Keratinocyte (primary cell): ENCODE results near the gene HENMT1. TPM values are rescaled to one million over a fixed set of nuclear protein-coding genes. Genes with fewer than 3 reads are reported as not detected.

ENCODE experiments used
- DNase-seq: peaks from one replicate; pipeline ENCODE4 v3.0.0-alpha.2; 2011; ENCODE audit warnings: low read depth, missing footprints, low spot score
- FAIRE-seq: peaks from 2 replicates; lab custom pipeline; 2011; peaks lifted over from hg19 to GRCh38; lab: Jason Lieb, UNC
- H2AFZ ChIP-seq: 2 replicates; pipeline ENCODE4 v1.6.0; 2012; ENCODE audit warnings: low read length, control low read depth, inconsistent platforms; ENCODE audit not compliant: control insufficient read depth
- H3K27ac ChIP-seq: 2 replicates; pipeline ENCODE4 v1.5.1; 2011; ENCODE audit warnings: low read length; ENCODE audit not compliant: control insufficient read depth, insufficient read depth
- H3K27me3 ChIP-seq: 3 replicates; pipeline ENCODE4 v1.6.0; 2011; ENCODE audit warnings: low read length; ENCODE audit not compliant: control insufficient read depth, insufficient read depth; ENCODE audit errors: extremely low read depth
- H3K36me3 ChIP-seq, 2 experiments: 2 replicates in 1 of 2; 3 replicates in 1 of 2; pipeline ENCODE4 v1.5.1; 2011; ENCODE audit warnings: low read length in 2 of 2, mild to moderate bottlenecking in 1 of 2; ENCODE audit not compliant: control insufficient read depth in 2 of 2, insufficient read depth in 2 of 2; ENCODE audit errors: extremely low read depth in 1 of 2
- H3K4me1 ChIP-seq: 3 replicates; pipeline ENCODE4 v1.5.1; 2011; ENCODE audit warnings: low read length; ENCODE audit not compliant: control insufficient read depth, insufficient read depth; ENCODE audit errors: extremely low read depth
- H3K4me2 ChIP-seq: 3 replicates; pipeline ENCODE4 v1.6.0; 2011; ENCODE audit warnings: low read depth, low read length; ENCODE audit not compliant: control insufficient read depth, insufficient read depth; ENCODE audit errors: extremely low read depth
- H3K4me3 ChIP-seq, 3 experiments: fragments of 200-600 bp in 1 of 3; sonication (generic) in 1 of 3; 2 replicates in 2 of 3; 3 replicates in 1 of 3; pipeline ENCODE4 v1.5.1; 2011 to 2016; ENCODE audit warnings: low read length in 3 of 3, mild to moderate bottlenecking in 3 of 3, control low read depth in 2 of 3, inconsistent platforms in 1 of 3, low read depth in 1 of 3, mixed read lengths in 1 of 3, mixed run types in 1 of 3, moderate library complexity in 1 of 3; ENCODE audit not compliant: control insufficient read depth in 2 of 3, insufficient read depth in 2 of 3; ENCODE audit errors: extremely low read depth in 1 of 3
- H3K79me2 ChIP-seq: 2 replicates; pipeline ENCODE4 v1.6.0; 2012; ENCODE audit warnings: low read length; ENCODE audit not compliant: control insufficient read depth, insufficient read depth
- H3K9ac ChIP-seq: 3 replicates; pipeline ENCODE4 v1.6.0; 2011; ENCODE audit warnings: low read length; ENCODE audit not compliant: control insufficient read depth, insufficient read depth; ENCODE audit errors: extremely low read depth
- H3K9me1 ChIP-seq: 3 replicates; pipeline ENCODE4 v1.6.0; 2011; ENCODE audit warnings: low read length; ENCODE audit not compliant: control insufficient read depth, insufficient read depth; ENCODE audit errors: extremely low read depth
- H3K9me3 ChIP-seq: 2 replicates; pipeline ENCODE4 v1.5.1; 2012; ENCODE audit warnings: low read depth, low read length; ENCODE audit not compliant: control insufficient read depth
- H4K20me1 ChIP-seq: 3 replicates; pipeline ENCODE4 v1.6.0; 2011; ENCODE audit warnings: low read length; ENCODE audit not compliant: control insufficient read depth, insufficient read depth; ENCODE audit errors: extremely low read depth
- CTCF ChIP-seq, 3 experiments: IDR thresholded peaks in 1 of 3; conservative IDR thresholded peaks in 1 of 3; optimal IDR thresholded peaks in 1 of 3; 2 replicates in 2 of 3; 3 replicates in 1 of 3; pipeline versions ENCODE3 to v1.5.1; 2011; ENCODE audit warnings: low read length in 3 of 3, mild to moderate bottlenecking in 3 of 3, moderate library complexity in 2 of 3, control low read depth in 1 of 3, inconsistent platforms in 1 of 3; ENCODE audit not compliant: insufficient read depth in 2 of 3; ENCODE audit errors: extremely low read depth in 1 of 3
- EZH2 ChIP-seq: IDR thresholded peaks from one replicate; pipeline ENCODE4 v1.6.1; 2012; ENCODE audit warnings: inconsistent platforms, mild to moderate bottlenecking, low read length, moderate library complexity
- dilution Hi-C: fragments of 300-500 bp; cut with MboI; formaldehyde crosslinking; loops from one replicate; pipeline ENCODE4 v1.7.0; 2020; ENCODE audit warnings: low sequenced_read_pairs; ENCODE audit not compliant: extremely low pct_ligation_motif_present
- polyA plus RNA-seq, 5 experiments: library from polyadenylated mRNA; depleted of rRNA in 3 of 5; stranded (reverse) in 3 of 5; stranded (forward) in 1 of 5; unstranded in 1 of 5; fragments of >200 nt; gene quantifications; 1 replicate in 1 of 5; 2 replicates in 3 of 5; 3 replicates in 1 of 5; pipeline versions ENCODE4 v1.2.1 to v1.2.3, GENCODE V29; 2011 to 2012; ENCODE audit warnings: missing spikeins in 2 of 5, low read depth in 1 of 5, low replicate concordance in 1 of 5

Gene HENMT1
- polyA plus RNA-seq, 1 donor (not counting 4 experiments of a cell fraction or from before 2014, with no cell fraction given), result 1.7 TPM

GRCh38 chr1:108663074-108663473 lies 2.2 kb upstream of the HENMT1 start:
- FAIRE-seq (no peak), DNase-seq (no peak)
- dilution Hi-C loops, result no loop called here
- Histone ChIP-seq H4K20me1 (no peaks in the 10 kb centered on the region), H3K27me3 (no peaks in the 10 kb centered on the region), H3K9me1 (no peaks in the 10 kb centered on the region), H3K4me3 (no peak overlapping the region), H3K27ac (no peak overlapping the region), H3K9ac (no peak overlapping the region), H3K4me2 (no peak overlapping the region), H3K36me3 (no peaks in the 10 kb centered on the region), H3K4me1 (peaks cover 3% of the 10 kb centered on the region), H3K79me2 (no peaks in the 10 kb centered on the region), H2AFZ (no peak overlapping the region), H3K9me3 (no peaks in the 10 kb centered on the region)
- TF ChIP-seq CTCF (optimal IDR thresholded peaks at IDR 0.05 in 1 of 3, IDR thresholded peaks at IDR 0.05 in 1 of 3, conservative IDR thresholded peaks at IDR 0.05 in 1 of 3; ENCODE audit: extremely low read depth in 1 of 3, insufficient read depth in 2 of 3, low read length in 3 of 3) (no peak), EZH2 (no peak)

DNA sequence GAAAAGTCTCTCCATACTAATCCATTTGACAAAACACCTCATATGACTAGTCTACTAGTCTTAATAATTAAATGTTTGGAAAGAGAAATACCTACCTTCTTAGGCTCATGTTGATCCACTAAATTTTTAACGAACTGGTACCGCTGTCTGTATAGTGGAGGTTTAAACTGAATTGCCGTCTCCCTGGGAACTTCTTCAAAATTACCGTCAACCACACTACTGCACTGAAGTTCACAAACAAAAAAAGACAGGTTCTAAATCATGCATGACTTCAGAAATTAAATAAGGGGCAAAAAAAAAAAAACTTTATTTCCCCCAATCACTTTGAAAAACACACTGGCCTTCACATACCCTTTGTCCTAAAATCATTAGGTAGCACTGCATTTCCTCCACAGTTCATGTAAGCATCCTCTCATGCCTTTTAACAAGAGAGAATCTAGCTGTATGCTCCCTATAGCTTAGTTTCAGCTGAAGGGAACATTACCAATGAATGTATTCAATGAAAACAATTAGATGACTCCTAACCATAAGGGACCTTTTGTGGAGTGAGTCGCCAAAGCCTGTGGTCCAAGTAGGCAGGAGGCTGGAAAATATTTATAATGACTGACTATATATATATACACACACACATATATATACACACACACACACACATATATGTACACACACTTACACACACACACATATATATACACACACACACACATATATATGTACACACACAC lies 3.4 kb downstream of the HENMT1 start:
- H3K36me3 ChIP-seq, result no peaks in the 10 kb centered on the region
- no peak overlapping the region for H3K4me2 ChIP-seq
- FAIRE-seq, result no peak
- dilution Hi-C loops, result no loop called here
- no peak overlapping the region for H3K4me3 ChIP-seq
- no peaks in the 10 kb centered on the region for H3K79me2 ChIP-seq
- no peaks in the 10 kb centered on the region for H3K9me1 ChIP-seq
- H2AFZ ChIP-seq, result no peak overlapping the region
- H3K4me1 ChIP-seq, result peaks cover 3% of the 10 kb centered on the region
- no peaks in the 10 kb centered on the region for H4K20me1 ChIP-seq
- H3K9me3 ChIP-seq, result no peaks in the 10 kb centered on the region
- H3K27me3 ChIP-seq, result no peaks in the 10 kb centered on the region
- TF ChIP-seq CTCF (optimal IDR thresholded peaks at IDR 0.05 in 1 of 3, IDR thresholded peaks at IDR 0.05 in 1 of 3, conservative IDR thresholded peaks at IDR 0.05 in 1 of 3; ENCODE audit: extremely low read depth in 1 of 3, insufficient read depth in 2 of 3, low read length in 3 of 3) (no peak), EZH2 (no peak)
- no peak overlapping the region for H3K9ac ChIP-seq
- H3K27ac ChIP-seq, result no peak overlapping the region
- no peak for DNase-seq
